ENCODE data around the gene RALGDS. TPM values are rescaled to one million over a fixed set of nuclear protein-coding genes. Genes with fewer than 3 reads are reported as not detected.

RALGDS gene
- total and polyA plus RNA-seq, 9 of the 15 experiments (the other 6 are each of a cell fraction or from before 2014, with no cell fraction given) = 0.75 to 43.3 (median 27.1) TPM

- TF ChIP-seq SREBF2 (CRISPR knock-in tag; IDR thresholded peaks at IDR 0.05) (no peak), FIP1L1 (IDR thresholded peaks at IDR 0.05; ENCODE audit: low read depth, low read length, poor library complexity, severe bottlenecking) (peak; percentile 76), MCM7 (IDR thresholded peaks at IDR 0.05) (no peak), FUS (optimal IDR thresholded peaks at IDR 0.05; ENCODE audit: low read depth, low read length) (peak; percentile 75), ZNF586 (CRISPR knock-in tag; conservative IDR thresholded peaks at IDR 0.05) (no peak), PHF8 (IDR thresholded peaks at IDR 0.05; ENCODE audit: borderline replicate concordance, low read length) (peak; percentile 57; the same call in 1 of the 2 replicates)
Measured at GRCh38 chr9:133120501-133121197, 391 bp downstream of the RALGDS start (continued).

- ChIA-PET POLR2A (interaction anchor here (0.6 to 2.5 kb wide), 2 partner anchors 14 to 1037 kb away, joined by 3 to 8 read pairs; no protein-coding TSS in a partner anchor), CTCF (ENCODE audit: low intra/inter-chr PET ratio) (no interaction called here)
- Histone ChIP-seq H3K4me1 (replicated peaks in 1 of 2; ENCODE audit: control insufficient read depth in 2 of 2, insufficient read depth in 2 of 2, low read length in 2 of 2) (peaks cover 55 to 92% of the 10 kb centered on the region in 2 experiments), H3K4me2 (ENCODE audit: insufficient read depth, low read length) (peak overlapping the region; percentile 78), H3K9me3 (replicated peaks; ENCODE audit: control insufficient read depth, insufficient read depth, low read depth, low read length) (no peaks in the 10 kb centered on the region), H3K4me3 (peak overlapping the region; percentile 63), H3K36me3 (ENCODE audit: control insufficient read depth, insufficient read depth, low read length) (peaks cover 14% of the 10 kb centered on the region; the same call in 2 of the 3 replicates), H3K9me1 (ENCODE audit: control insufficient read depth, insufficient read depth, low read length) (no peaks in the 10 kb centered on the region), H3K79me2 (ENCODE audit: control insufficient read depth, insufficient read depth, low read length) (peaks cover 84% of the 10 kb centered on the region), H4K20me1 (replicated peaks; ENCODE audit: control insufficient read depth, insufficient read depth, low read length) (peaks cover 16% of the 10 kb centered on the region), H3K9ac (ENCODE audit: insufficient read depth in 1 of 2, low read depth in 2 of 2, low read length in 2 of 2) (peak overlapping the region; percentile 69 to 94; a peak in 3 of 4 replicates), H2AFZ (ENCODE audit: low read depth, low read length) (no peak overlapping the region), H3K27me3 (ENCODE audit: control insufficient read depth in 2 of 2, insufficient read depth in 2 of 2, low read length in 2 of 2) (no peaks in the 10 kb centered on the region), H3K27ac (ENCODE audit: extremely low read depth, low read depth, low read length) (no peak overlapping the region)
- in situ Hi-C loops (cut with MboI) (no loop called here), intact Hi-C loops (cut with micrococcal nuclease) (no loop called here)
- ATAC-seq = no peak
- no peak for FAIRE-seq
- peak in 1 of 4 experiments; percentile 43 for DNase-seq (ENCODE audit: extremely low read depth in 1 of 4, low spot score in 3 of 4)
- TSS peak; percentile 45 for BruUV-seq (replicated peaks)
- WGBS (ENCODE audit: insufficient coverage, low coverage, missing lambda C conversion rate) = 64% methylated on average over 16 of the region's 21 CpGs
- no peak for TF ChIP-seq TSHZ1 (CRISPR knock-in tag; IDR thresholded peaks at IDR 0.05)
- TF ChIP-seq POLR2G (IDR thresholded peaks at IDR 0.05; ENCODE audit: low read depth, low read length) = peak; percentile 25; the same call in 1 of the 2 replicates
- TF ChIP-seq RBFOX2 (IDR thresholded peaks at IDR 0.05; ENCODE audit: low read depth, low read length) = 0 out of 2 replicates have a peak, but pooled peaks have one; percentile 2
- no peak for TF ChIP-seq CEBPG (CRISPR knock-in tag; IDR thresholded peaks at IDR 0.05)
- TF ChIP-seq CEBPG (tag; conservative IDR thresholded peaks at IDR 0.05 in 1 of 2, IDR thresholded peaks at IDR 0.05 in 1 of 2) = no peak
- TF ChIP-seq PHF20 (IDR thresholded peaks at IDR 0.05; ENCODE audit: partially characterized antibody) = no peak
- no peak for TF ChIP-seq E2F1 (CRISPR knock-in tag; IDR thresholded peaks at IDR 0.05)
Measured at GRCh38 chr9:133119846-133120500, 1.1 kb downstream of the RALGDS start.
